GM12801 (cell line): ENCODE data around the gene MEX3B.

Experiments used
- TF ChIP-seq, protein P1 (sequence below): IDR thresholded peaks from one replicate; pipeline ENCODE4 v1.5.1; 2011; ENCODE audit warnings: control low read depth; ENCODE audit not compliant: insufficient read length; ENCODE audit errors: extremely low read depth

Gene MEX3B

GRCh38 chr15:82017656-82018055 lies 28.2 kb downstream of the MEX3B start:
- TF ChIP-seq, protein P1, sequence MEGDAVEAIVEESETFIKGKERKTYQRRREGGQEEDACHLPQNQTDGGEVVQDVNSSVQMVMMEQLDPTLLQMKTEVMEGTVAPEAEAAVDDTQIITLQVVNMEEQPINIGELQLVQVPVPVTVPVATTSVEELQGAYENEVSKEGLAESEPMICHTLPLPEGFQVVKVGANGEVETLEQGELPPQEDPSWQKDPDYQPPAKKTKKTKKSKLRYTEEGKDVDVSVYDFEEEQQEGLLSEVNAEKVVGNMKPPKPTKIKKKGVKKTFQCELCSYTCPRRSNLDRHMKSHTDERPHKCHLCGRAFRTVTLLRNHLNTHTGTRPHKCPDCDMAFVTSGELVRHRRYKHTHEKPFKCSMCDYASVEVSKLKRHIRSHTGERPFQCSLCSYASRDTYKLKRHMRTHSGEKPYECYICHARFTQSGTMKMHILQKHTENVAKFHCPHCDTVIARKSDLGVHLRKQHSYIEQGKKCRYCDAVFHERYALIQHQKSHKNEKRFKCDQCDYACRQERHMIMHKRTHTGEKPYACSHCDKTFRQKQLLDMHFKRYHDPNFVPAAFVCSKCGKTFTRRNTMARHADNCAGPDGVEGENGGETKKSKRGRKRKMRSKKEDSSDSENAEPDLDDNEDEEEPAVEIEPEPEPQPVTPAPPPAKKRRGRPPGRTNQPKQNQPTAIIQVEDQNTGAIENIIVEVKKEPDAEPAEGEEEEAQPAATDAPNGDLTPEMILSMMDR: no peak

DNA sequence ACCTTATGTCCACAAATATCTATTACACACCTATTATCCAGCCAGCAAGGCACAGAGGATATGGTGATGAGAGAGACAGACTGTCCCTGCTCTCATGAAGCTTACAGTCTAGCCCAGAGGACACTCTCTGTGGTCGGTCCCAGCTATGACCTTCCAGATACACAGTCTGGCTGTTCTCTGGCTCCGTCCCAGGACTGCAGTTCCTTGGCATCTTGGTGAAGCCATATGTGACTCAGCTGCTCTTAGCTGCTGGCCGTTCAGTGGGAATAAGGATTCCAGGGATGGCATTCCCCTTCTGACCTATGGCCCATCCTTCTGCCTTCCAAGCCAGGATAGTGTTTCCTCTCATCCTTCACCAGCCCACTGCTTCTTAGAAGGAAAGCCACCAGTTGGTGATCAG lies 30.8 kb downstream of the MEX3B start:
- TF ChIP-seq, protein P1: no peak

DNA sequence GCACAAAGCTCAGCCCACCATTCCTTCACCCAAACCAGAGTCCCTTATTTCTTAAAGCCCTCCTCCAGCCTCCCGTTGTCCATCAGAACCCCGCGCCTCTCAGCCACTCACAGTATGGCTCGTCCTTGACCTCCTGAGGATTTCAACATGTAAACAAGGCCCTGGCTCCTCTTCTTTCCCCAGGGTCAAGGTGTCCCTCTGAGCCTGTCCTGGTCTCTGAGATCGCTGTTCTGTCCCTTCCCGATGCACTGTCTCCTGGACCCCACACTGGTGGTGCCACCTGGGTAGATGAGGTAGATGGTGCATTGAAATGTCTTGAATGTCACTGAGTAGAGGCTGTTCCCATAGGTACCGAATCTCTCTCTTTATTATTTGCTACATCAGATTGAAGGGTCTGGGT lies 32.9 kb downstream of the MEX3B start:
- TF ChIP-seq, protein P1: no peak

GRCh38 chr15:82005239-82005638 lies 40.6 kb downstream of the MEX3B start:
- TF ChIP-seq, protein P1: no peak

GRCh38 chr15:82003916-82004315 lies 41.9 kb downstream of the MEX3B start:
- TF ChIP-seq, protein P1: no peak

- TF ChIP-seq, protein P1: no peak
Measured at GRCh38 chr15:81992523-81992922, 53.3 kb downstream of the MEX3B start.
